Measurements from ENCODE around the gene ATXN7L1. TPM values are rescaled to one million over a fixed set of nuclear protein-coding genes. Genes with fewer than 3 reads are reported as not detected.
A peak's percentile ranks its signal among the peaks of the same experiment; 100 is the strongest.

ATXN7L1 gene
- total and polyA plus RNA-seq, 7 donors, result 1.2 to 6.0 (median 3.0) TPM

GRCh38 chr7:105723572-105723971 is 152.8 kb downstream of the ATXN7L1 start:
- 87 to 94% (median 93%) methylated on average over 5 of the region's 5 CpGs for WGBS, 3 donors
- Histone ChIP-seq H3K4me1 (peaks cover 17% of the 10 kb centered on the region), H3K4me3 (no peak overlapping the region), H3K9me3 (no peaks in the 10 kb centered on the region), H3K27ac (no peak overlapping the region), H3K36me3 (ENCODE audit: insufficient read depth in 1 of 2, low read depth in 1 of 2) (no peaks in the 10 kb centered on the region), H3K27me3 (ENCODE audit: insufficient read depth in 3 of 3, low read length in 2 of 3) (no peaks in the 10 kb centered on the region)
- ATAC-seq (no peak), DNase-seq (no peak)
- intact Hi-C loops (cut with DNase I), result no loop called here
- TF ChIP-seq, protein P1, sequence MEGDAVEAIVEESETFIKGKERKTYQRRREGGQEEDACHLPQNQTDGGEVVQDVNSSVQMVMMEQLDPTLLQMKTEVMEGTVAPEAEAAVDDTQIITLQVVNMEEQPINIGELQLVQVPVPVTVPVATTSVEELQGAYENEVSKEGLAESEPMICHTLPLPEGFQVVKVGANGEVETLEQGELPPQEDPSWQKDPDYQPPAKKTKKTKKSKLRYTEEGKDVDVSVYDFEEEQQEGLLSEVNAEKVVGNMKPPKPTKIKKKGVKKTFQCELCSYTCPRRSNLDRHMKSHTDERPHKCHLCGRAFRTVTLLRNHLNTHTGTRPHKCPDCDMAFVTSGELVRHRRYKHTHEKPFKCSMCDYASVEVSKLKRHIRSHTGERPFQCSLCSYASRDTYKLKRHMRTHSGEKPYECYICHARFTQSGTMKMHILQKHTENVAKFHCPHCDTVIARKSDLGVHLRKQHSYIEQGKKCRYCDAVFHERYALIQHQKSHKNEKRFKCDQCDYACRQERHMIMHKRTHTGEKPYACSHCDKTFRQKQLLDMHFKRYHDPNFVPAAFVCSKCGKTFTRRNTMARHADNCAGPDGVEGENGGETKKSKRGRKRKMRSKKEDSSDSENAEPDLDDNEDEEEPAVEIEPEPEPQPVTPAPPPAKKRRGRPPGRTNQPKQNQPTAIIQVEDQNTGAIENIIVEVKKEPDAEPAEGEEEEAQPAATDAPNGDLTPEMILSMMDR (IDR thresholded peaks at IDR 0.05), result no peak

DNA sequence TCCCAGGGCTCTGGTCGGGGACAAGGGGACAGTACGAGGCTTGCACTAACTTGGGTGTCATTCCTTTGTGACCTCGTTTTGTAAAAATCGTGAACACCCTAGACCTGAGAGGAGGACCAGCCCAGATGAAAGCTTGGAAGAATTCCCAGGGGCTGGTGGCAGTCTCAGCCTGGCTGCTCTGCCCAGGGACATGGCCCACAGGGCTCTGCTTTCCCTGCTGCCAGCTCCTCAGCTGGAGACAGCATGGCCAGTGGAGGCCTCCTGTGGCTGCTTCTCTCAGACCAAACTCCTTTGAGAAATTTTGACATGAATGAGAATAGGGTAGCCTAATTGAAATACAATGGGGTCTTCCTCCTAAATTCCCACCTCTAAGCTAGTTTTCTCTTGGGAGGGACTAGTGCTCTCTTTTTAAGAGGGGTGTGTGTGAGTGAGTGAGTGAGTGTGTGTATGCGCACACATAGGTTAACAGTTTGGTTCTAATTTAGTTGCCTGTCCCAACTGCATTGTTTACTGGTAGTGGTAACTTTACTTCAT is 154.8 kb downstream of the ATXN7L1 start:
- 89 to 93% (median 89%) methylated on average over 5 of the region's 5 CpGs for WGBS, 3 donors
- DNase-seq (no peak), ATAC-seq (no peak)
- Histone ChIP-seq H3K9me3 (no peaks in the 10 kb centered on the region), H3K36me3 (ENCODE audit: insufficient read depth in 1 of 2, low read depth in 1 of 2) (no peaks in the 10 kb centered on the region), H3K4me1 (peaks cover 26% of the 10 kb centered on the region), H3K4me3 (no peak overlapping the region), H3K27me3 (ENCODE audit: insufficient read depth in 3 of 3, low read length in 2 of 3) (no peaks in the 10 kb centered on the region), H3K27ac (no peak overlapping the region)
- intact Hi-C loops (cut with DNase I), result no loop called here
- TF ChIP-seq, protein P1 (IDR thresholded peaks at IDR 0.05), result no peak

DNA sequence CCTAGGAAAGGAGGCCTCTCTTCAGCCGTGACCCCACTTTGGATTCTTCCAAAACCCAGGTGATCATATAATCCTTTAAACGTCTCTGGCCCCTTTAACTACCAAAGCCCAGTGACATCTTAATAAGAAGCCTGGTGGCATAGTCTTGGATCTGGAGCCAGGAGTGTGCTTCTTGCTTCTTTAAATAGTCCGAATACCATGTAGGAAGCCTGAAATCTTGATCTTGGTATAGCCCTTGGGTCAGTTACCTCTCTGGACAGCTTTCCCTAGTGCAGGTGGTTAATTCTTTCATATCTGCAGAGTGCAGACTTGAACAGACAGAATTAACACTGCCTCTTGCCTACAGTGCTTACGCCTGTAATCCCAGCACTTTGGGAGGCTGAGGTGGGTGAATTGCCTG is 156.5 kb downstream of the ATXN7L1 start:
- Histone ChIP-seq H3K9me3 (no peaks in the 10 kb centered on the region), H3K27ac (peak overlapping the region; percentile 54), H3K27me3 (ENCODE audit: insufficient read depth in 3 of 3, low read length in 2 of 3) (no peaks in the 10 kb centered on the region), H3K4me1 (peaks cover 26% of the 10 kb centered on the region), H3K36me3 (ENCODE audit: insufficient read depth in 1 of 2, low read depth in 1 of 2) (no peaks in the 10 kb centered on the region), H3K4me3 (no peak overlapping the region)
- DNase-seq (no peak), ATAC-seq (peak in 2 of 4 donors; percentile 21 to 58)
- intact Hi-C loops (cut with DNase I), result no loop called here
- TF ChIP-seq, protein P1 (IDR thresholded peaks at IDR 0.05), result no peak
- 43 to 72% (median 45%) methylated on average over 4 of the region's 4 CpGs for WGBS, 3 donors

GRCh38 chr7:105719395-105719794 is 157.0 kb downstream of the ATXN7L1 start:
- ATAC-seq (peak in 2 of 4 donors; percentile 30 to 44), DNase-seq (no peak)
- no peaks in the 10 kb centered on the region for H3K27me3 ChIP-seq (ENCODE audit: insufficient read depth in 3 of 3, low read length in 2 of 3)
- H3K36me3 ChIP-seq (ENCODE audit: insufficient read depth in 1 of 2, low read depth in 1 of 2), result no peaks in the 10 kb centered on the region
- TF ChIP-seq, protein P1 (IDR thresholded peaks at IDR 0.05), result no peak
- 56 to 74% (median 60%) methylated on average over 2 of the region's 2 CpGs for WGBS, 3 donors
- peaks cover 26% of the 10 kb centered on the region for H3K4me1 ChIP-seq
- H3K9me3 ChIP-seq, result no peaks in the 10 kb centered on the region
- H3K4me3 ChIP-seq, result no peak overlapping the region
- intact Hi-C loops (cut with DNase I), result no loop called here
- H3K27ac ChIP-seq, result peak overlapping the region; percentile 54

DNA sequence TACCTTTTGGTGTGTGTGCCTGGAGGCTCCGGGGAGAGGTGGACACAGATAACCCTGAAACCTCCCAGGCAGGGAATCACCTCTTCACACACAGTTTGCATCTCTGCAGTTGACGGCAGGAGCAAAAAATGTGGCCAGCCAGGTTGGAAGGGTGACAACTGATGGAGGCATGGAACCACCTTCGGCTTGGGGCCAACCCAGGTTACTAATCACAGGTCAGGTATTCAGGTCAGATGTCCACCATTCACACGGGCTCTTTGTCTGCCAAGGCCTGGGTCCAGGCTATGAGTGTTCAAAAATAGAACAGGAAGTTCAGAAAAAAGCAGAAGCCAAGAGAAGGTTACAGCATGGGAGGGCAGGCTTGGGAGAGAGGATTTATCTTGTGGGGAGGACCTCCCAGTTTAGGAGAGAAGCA is 157.9 kb downstream of the ATXN7L1 start:
- DNase-seq, result peak in 1 of 2 donors; percentile 24
- peak overlapping the region; percentile 54 for H3K27ac ChIP-seq
- peaks cover 26% of the 10 kb centered on the region for H3K4me1 ChIP-seq
- no peaks in the 10 kb centered on the region for H3K27me3 ChIP-seq (ENCODE audit: insufficient read depth in 3 of 3, low read length in 2 of 3)
- no peaks in the 10 kb centered on the region for H3K36me3 ChIP-seq (ENCODE audit: insufficient read depth in 1 of 2, low read depth in 1 of 2)
- 18 to 28% (median 25%) methylated on average over 4 of the region's 4 CpGs for WGBS, 3 donors
- TF ChIP-seq, protein P1 (IDR thresholded peaks at IDR 0.05), result no peak
- intact Hi-C loops (cut with DNase I), result no loop called here
- H3K4me3 ChIP-seq, result no peak overlapping the region
- ATAC-seq, result peak; percentile 72 to 82 (median 78)
- H3K9me3 ChIP-seq, result no peaks in the 10 kb centered on the region

Data from psoas muscle (tissue), 8 donors.